B cell (primary cell): ENCODE results near the gene GNG13. TPM values are rescaled to one million over a fixed set of nuclear protein-coding genes. Genes with fewer than 3 reads are reported as not detected.

ENCODE experiments used
- ATAC-seq: fragments of 200-7000 bp; cut with Tn5 transposase; one replicate; pipeline ENCODE4 v1.10.0; 2021; ENCODE audit warnings: low read depth, mild to moderate bottlenecking, moderate number of reproducible peaks, moderate library complexity
- CTCF ChIA-PET: fragments of 350-600 bp; sonication (Branson Sonifier 250); formaldehyde crosslinking; loops from one replicate; lab custom pipeline; 2021; ENCODE audit warnings: antibody characterized with exemption, inconsistent platforms; lab: Charles Lee
- POLR2A ChIA-PET: fragments of 350-600 bp; sonication (Branson Sonifier 250); formaldehyde crosslinking; loops from one replicate; lab custom pipeline; 2021; ENCODE audit warnings: antibody characterized with exemption; lab: Charles Lee
- DNase-seq: peaks from one replicate; pipeline ENCODE4 v3.0.0; 2013
- H2AFZ ChIP-seq: 2 replicates; pipeline ENCODE4 v1.6.1; 2012; ENCODE audit warnings: mild to moderate bottlenecking, low read depth, low read length; ENCODE audit not compliant: insufficient read depth, poor library complexity, severe bottlenecking
- H3K27ac ChIP-seq, 2 donors: 1 replicate in 1 of 2; 2 replicates in 1 of 2; pipeline ENCODE4 v1.5.1; 2012 to 2013; ENCODE audit warnings: low read length in 2 of 2, mild to moderate bottlenecking in 2 of 2, moderate library complexity in 1 of 2
- H3K27me3 ChIP-seq, 4 experiments: fragments of 200-600 bp in 1 of 4; sonication (generic) in 1 of 4; replicated peaks in 1 of 4; 1 replicate in 2 of 4; 2 replicates in 2 of 4; pipeline versions ENCODE4 v1.6.1 to v1.7.0; 2013 to 2016; ENCODE audit warnings: low read length in 3 of 4, mild to moderate bottlenecking in 2 of 4, mixed read lengths in 1 of 4, moderate library complexity in 1 of 4; ENCODE audit not compliant: insufficient read depth in 4 of 4, control insufficient read depth in 3 of 4; ENCODE audit errors: control extremely low read depth in 1 of 4
- H3K36me3 ChIP-seq, 2 experiments: replicated peaks in 1 of 2; 1 replicate in 1 of 2; 2 replicates in 1 of 2; pipeline versions ENCODE4 v1.6.1 to v1.7.1; 2013; ENCODE audit warnings: low read length in 1 of 2; ENCODE audit not compliant: insufficient read depth in 2 of 2, control insufficient read depth in 1 of 2; ENCODE audit errors: control extremely low read depth in 1 of 2, extremely low read depth in 1 of 2
- H3K4me1 ChIP-seq, 2 donors: fragments of 200-600 bp in 1 of 2; sonication (generic) in 1 of 2; 1 replicate in 1 of 2; 2 replicates in 1 of 2; pipeline versions ENCODE4 v1.5.1 to v1.6.1; 2013 to 2017; ENCODE audit warnings: low read length in 2 of 2; ENCODE audit not compliant: control insufficient read depth in 2 of 2, insufficient read depth in 2 of 2
- H3K4me2 ChIP-seq: replicated peaks from 2 replicates; pipeline ENCODE3; 2012; ENCODE audit warnings: mild to moderate bottlenecking, low read depth, low read length; ENCODE audit not compliant: poor library complexity, severe bottlenecking
- H3K4me3 ChIP-seq, 5 experiments: fragments of 200-600 bp in 1 of 5; sonication (generic) in 1 of 5; 1 replicate in 3 of 5; 2 replicates in 2 of 5; pipeline versions ENCODE4 v1.5.1 to v1.7.0; 2011 to 2016; ENCODE audit warnings: low read length in 4 of 5, mild to moderate bottlenecking in 4 of 5, low read depth in 2 of 5, control low read depth in 1 of 5, moderate library complexity in 1 of 5; ENCODE audit not compliant: insufficient read depth in 1 of 5; ENCODE audit errors: control extremely low read depth in 1 of 5, extremely low read depth in 1 of 5
- H3K79me2 ChIP-seq: fragments of 200-600 bp; sonication (generic); one replicate; pipeline ENCODE4 v1.6.0; 2016; ENCODE audit warnings: low read length; ENCODE audit not compliant: control insufficient read depth, insufficient read depth
- H3K9ac ChIP-seq: fragments of 200-600 bp; sonication (generic); 2 replicates; pipeline ENCODE4 v1.6.1; 2017; ENCODE audit warnings: mild to moderate bottlenecking, low read length, moderate library complexity
- H3K9me3 ChIP-seq, 3 donors: one replicate each; pipeline versions ENCODE4 v1.6.1 to v1.7.1; 2013; ENCODE audit warnings: low read length in 2 of 3; ENCODE audit not compliant: control insufficient read depth in 2 of 3, insufficient read depth in 1 of 3; ENCODE audit errors: control extremely low read depth in 1 of 3
- H4K20me1 ChIP-seq: 2 replicates; pipeline ENCODE4 v1.6.0; 2012; ENCODE audit warnings: mild to moderate bottlenecking, low read length; ENCODE audit not compliant: insufficient read depth, control insufficient read depth, poor library complexity, severe bottlenecking
- H3K27ac Mint-ChIP-seq: one replicate; pipeline ENCODE4 v1.8.0; 2021; ENCODE audit warnings: mixed read lengths
- H3K27me3 Mint-ChIP-seq: one replicate; pipeline ENCODE4 v1.8.0; 2021; ENCODE audit warnings: mixed read lengths
- H3K4me1 Mint-ChIP-seq: one replicate; pipeline ENCODE4 v1.8.0; 2021; ENCODE audit warnings: mixed read lengths
- H3K4me3 Mint-ChIP-seq: one replicate; pipeline ENCODE4 v1.8.0; 2021; ENCODE audit warnings: mixed read lengths
- H3K9me3 Mint-ChIP-seq: one replicate; pipeline ENCODE4 v1.8.0; 2022; ENCODE audit warnings: mixed read lengths; ENCODE audit not compliant: insufficient read depth
- CTCF ChIP-seq: fragments of 200-600 bp; IDR thresholded peaks from one replicate; pipeline ENCODE4 v1.8.0; 2022; ENCODE audit warnings: antibody characterized with exemption, mild to moderate bottlenecking
- EZH2 ChIP-seq: IDR thresholded peaks from 2 replicates; pipeline ENCODE4 v1.6.1; 2012; ENCODE audit warnings: borderline replicate concordance, low read depth, mild to moderate bottlenecking, moderate library complexity, low read length; ENCODE audit not compliant: insufficient read depth, poor library complexity, severe bottlenecking
- WGBS: methylation state at CpG from one replicate; pipeline ENCODE4 v1.1.5; 2013; ENCODE audit warnings: missing lambda C conversion rate; ENCODE audit not compliant: insufficient coverage; 5-methylcytosine and 5-hydroxymethylcytosine counted together
- intact Hi-C: fragments of 100-400 bp; cut with micrococcal nuclease; formaldehyde crosslinking; loops from one replicate; pipeline ENCODE4 v1.10.0; 2022
- polyA plus RNA-seq: library from polyadenylated mRNA; depleted of rRNA; stranded (reverse); fragments of >200 nt; gene quantifications from 2 replicates; pipeline ENCODE4 v1.2.3, GENCODE V29; 2012
- total RNA-seq, 2 donors: library from RNA; stranded (reverse); fragments of 120-200 nt in 1 of 2; gene quantifications; 1 replicate in 1 of 2; 2 replicates in 1 of 2; pipeline versions ENCODE4 v1.2.3 to v1.2.4, GENCODE V29; 2013 to 2022

GNG13 gene
- total and polyA plus RNA-seq, 2 donors (not counting 1 experiment from before 2014, with no cell fraction given): not detected

- Histone ChIP-seq H3K4me2 (peak overlapping the region; percentile 12), H4K20me1 (peaks cover 31% of the 10 kb centered on the region), H2AFZ (no peak overlapping the region), H3K79me2 (peaks cover 11% of the 10 kb centered on the region), H3K9ac (no peak overlapping the region), H3K4me3 (no peak overlapping the region), H3K36me3 (peaks cover 0 to 8% of the 10 kb centered on the region in 2 experiments), H3K9me3 (no peaks in the 10 kb centered on the region), H3K27me3 (peaks cover 0 to 15% (median 2%) of the 10 kb centered on the region in 4 experiments), H3K4me1 (peaks cover 13 to 24% of the 10 kb centered on the region in 2 donors), H3K27ac (no peak overlapping the region)
- intact Hi-C loops: loop anchor here (1.0 kb wide), 1 partner anchor 75 kb away; no protein-coding TSS in a partner anchor
- Mint-ChIP-seq H3K9me3 (no peaks in the 10 kb centered on the region), H3K4me1 (peaks cover 7% of the 10 kb centered on the region), H3K4me3 (peak overlapping the region; percentile 70), H3K27ac (no peak overlapping the region), H3K27me3 (no peaks in the 10 kb centered on the region)
- DNase-seq: peak; percentile 78
- ChIA-PET CTCF (interaction anchor here (0.8 to 7.4 kb wide), 7 partner anchors 13 to 73 kb away, joined by 3 to 94 read pairs (median 4); partner anchors contain the start of genes ANTKMT, CIAO3 and METRN), POLR2A (interaction anchor here (0.6 kb wide), 1 partner anchor 469 kb away, joined by 6 read pairs; no protein-coding TSS in a partner anchor)
- 60% methylated on average over 48 of the region's 58 CpGs for WGBS
- no peak for TF ChIP-seq EZH2
- TF ChIP-seq CTCF: peak; percentile 77
- no peak for ATAC-seq
Measured at GRCh38 chr16:785563-786535, 14.7 kb downstream of the GNG13 start.
